Measurements from ENCODE around the gene SNX18. TPM values are rescaled to one million over a fixed set of nuclear protein-coding genes. Genes with fewer than 3 reads are reported as not detected.

SNX18 gene
- total RNA-seq, 1 donor from 2014 or later = 63.4 TPM

DNA sequence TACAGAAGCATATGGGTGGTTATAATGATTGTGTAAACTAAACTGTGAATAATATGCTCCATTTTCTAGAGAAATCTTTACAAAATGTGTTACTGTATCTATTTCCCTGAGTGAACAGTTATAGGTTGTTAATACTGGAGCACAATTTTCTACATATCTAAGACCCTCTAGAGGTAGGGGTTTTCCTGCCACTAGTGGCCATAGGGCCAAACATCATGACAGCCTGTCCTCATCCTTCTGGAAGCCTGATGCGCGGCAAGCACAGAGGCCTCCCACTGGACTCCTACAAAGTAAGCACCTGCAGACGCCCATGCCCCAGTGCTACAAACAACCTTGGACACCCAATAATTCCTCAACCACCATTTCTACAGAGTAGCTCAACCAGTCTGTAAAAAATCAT, 1.9 kb upstream of the SNX18 start:
- CTCF ChIA-PET = interaction anchor here (0.9 to 6.8 kb wide), 3 partner anchors 329 to 350 kb away, joined by 4 to 160 read pairs (median 128); no protein-coding TSS in a partner anchor
- Mint-ChIP-seq H3K9me3 (no peaks in the 10 kb centered on the region), H3K27ac (no peak overlapping the region), H3K4me3 (no peak overlapping the region), H3K36me3 (ENCODE audit: low read depth) (peaks cover 19% of the 10 kb centered on the region), H3K27me3 (peaks cover under 1% of the 10 kb centered on the region), H3K4me1 (peaks cover 25% of the 10 kb centered on the region)
- TF ChIP-seq CTCF (IDR thresholded peaks at IDR 0.05) = no peak
- DNase-seq (no peak), ATAC-seq (ENCODE audit: low read depth) (no peak)
- POLR2A ChIA-PET = no interaction called here
- intact Hi-C loops (cut with micrococcal nuclease) = loop anchor here (2.0 to 10.0 kb wide), 9 partner anchors 73 to 1718 kb away; partner anchors contain the start of genes ARL15, CDC20B and SLC38A9

DNA sequence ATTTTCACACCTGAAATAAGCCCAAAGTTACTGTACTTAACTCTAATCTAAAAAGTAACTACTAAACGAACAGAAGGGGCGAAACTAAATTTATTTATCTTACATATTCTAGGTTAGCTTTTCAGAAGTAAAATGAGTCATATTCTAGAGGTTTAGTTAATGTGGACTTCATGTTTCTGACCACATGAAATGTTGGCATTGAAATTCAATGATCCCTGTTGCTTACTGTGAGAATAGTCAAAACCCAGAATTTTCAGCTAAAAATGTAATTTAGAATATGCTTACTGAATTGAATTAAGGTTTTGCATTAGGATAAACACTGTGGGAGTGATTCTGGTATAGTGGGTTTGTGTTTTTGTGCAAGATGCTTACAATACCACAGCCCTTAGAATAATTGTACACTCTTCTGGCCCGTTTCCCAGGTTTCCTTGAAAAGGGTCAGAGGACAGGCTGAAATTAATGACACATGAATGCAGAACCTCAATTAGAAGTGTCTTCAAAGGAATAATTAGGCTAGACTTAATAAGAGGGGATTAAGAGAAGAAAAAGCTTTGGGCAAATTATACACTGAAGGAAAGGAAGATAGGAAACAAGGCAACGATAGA, 1.4 kb upstream of the SNX18 start:
- H3K4me3 Mint-ChIP-seq = no peak overlapping the region
- POLR2A ChIA-PET = interaction anchor here (3.2 to 3.3 kb wide), 2 partner anchors 329 to 351 kb away, joined by 24 to 26 read pairs; no protein-coding TSS in a partner anchor
- H3K36me3 Mint-ChIP-seq (ENCODE audit: low read depth) = peaks cover 24% of the 10 kb centered on the region
- ATAC-seq (ENCODE audit: low read depth) (no peak), DNase-seq (no peak)
- no peaks in the 10 kb centered on the region for H3K9me3 Mint-ChIP-seq
- no peak overlapping the region for H3K27ac Mint-ChIP-seq
- no peaks in the 10 kb centered on the region for H3K27me3 Mint-ChIP-seq
- TF ChIP-seq CTCF (IDR thresholded peaks at IDR 0.05) = no peak
- CTCF ChIA-PET = interaction anchor here (0.6 to 6.8 kb wide), 13 partner anchors 68 to 443 kb away, joined by 3 to 160 read pairs (median 9); no protein-coding TSS in a partner anchor
- peaks cover 25% of the 10 kb centered on the region for H3K4me1 Mint-ChIP-seq
- intact Hi-C loops (cut with micrococcal nuclease) = loop anchor here (2.0 to 10.0 kb wide), 9 partner anchors 73 to 1719 kb away; partner anchors contain the start of genes ARL15, CDC20B and SLC38A9

DNA sequence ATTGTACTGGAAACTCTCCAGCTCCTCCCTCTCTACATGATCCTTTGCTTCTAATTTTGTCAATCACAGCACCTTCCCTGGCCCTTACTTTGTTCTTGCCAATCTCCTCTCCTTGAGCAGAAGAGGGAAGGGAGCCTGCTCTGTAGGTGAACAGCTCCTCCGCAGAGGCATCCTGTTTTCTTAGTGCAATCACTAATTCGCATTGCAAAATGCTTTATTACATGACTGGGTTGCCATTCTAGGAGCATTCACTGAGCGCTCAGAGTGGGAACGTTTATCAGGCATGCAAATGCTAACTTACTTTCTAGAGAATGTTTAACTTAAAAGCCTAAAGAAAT, 416 bp upstream of the SNX18 start:
- intact Hi-C loops (cut with micrococcal nuclease) = loop anchor here (1.0 to 10.0 kb wide), 14 partner anchors 74 to 1720 kb away; partner anchors contain the start of genes ARL15, CDC20B and SLC38A9
- Mint-ChIP-seq H3K9me3 (no peaks in the 10 kb centered on the region), H3K36me3 (ENCODE audit: low read depth) (peaks cover 27% of the 10 kb centered on the region), H3K4me1 (peaks cover 25% of the 10 kb centered on the region), H3K27me3 (no peaks in the 10 kb centered on the region), H3K4me3 (peak overlapping the region; percentile 78), H3K27ac (no peak overlapping the region)
- ChIA-PET POLR2A (interaction anchor here (0.6 to 3.6 kb wide), 7 partner anchors 129 to 354 kb away, joined by 3 to 26 read pairs (median 7); no protein-coding TSS in a partner anchor), CTCF (interaction anchor here (0.6 to 6.8 kb wide), 33 partner anchors 13 to 642 kb away, joined by 3 to 160 read pairs (median 4); partner anchors contain the start of gene GPX8)
- ATAC-seq (ENCODE audit: low read depth) (no peak), DNase-seq (no peak)
- no peak for TF ChIP-seq CTCF (IDR thresholded peaks at IDR 0.05)

DNA sequence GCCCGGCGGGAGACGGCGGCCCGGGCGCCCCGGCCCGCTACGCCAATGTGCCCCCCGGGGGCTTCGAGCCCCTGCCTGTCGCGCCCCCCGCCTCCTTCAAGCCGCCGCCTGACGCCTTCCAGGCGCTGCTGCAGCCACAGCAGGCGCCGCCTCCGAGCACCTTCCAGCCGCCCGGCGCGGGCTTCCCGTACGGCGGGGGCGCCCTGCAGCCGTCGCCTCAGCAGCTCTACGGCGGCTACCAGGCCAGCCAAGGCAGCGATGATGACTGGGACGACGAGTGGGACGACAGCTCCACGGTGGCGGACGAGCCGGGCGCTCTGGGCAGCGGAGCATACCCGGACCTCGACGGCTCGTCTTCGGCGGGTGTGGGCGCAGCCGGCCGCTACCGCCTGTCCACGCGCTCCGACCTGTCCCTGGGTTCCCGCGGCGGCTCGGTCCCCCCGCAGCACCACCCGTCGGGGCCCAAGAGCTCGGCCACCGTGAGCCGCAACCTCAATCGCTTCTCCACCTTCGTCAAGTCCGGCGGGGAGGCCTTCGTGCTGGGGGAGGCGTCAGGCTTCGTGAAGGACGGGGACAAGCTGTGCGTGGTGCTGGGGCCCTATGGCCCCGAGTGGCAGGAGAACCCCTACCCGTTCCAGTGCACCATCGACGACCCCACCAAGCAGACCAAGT, 723 bp downstream of the SNX18 start:
- TF ChIP-seq CTCF (IDR thresholded peaks at IDR 0.05) = no peak
- intact Hi-C loops (cut with micrococcal nuclease) = loop anchor here (5.0 to 10.0 kb wide), 5 partner anchors 203 to 1721 kb away; partner anchors contain the start of gene ARL15
- no peaks in the 10 kb centered on the region for H3K9me3 Mint-ChIP-seq

More for the DNA sequence above, 723 bp downstream of the SNX18 start:
- peak overlapping the region; percentile 86 for H3K4me3 Mint-ChIP-seq
- peaks cover 25% of the 10 kb centered on the region for H3K4me1 Mint-ChIP-seq
- CTCF ChIA-PET = interaction anchor here (0.6 to 6.8 kb wide), 30 partner anchors 12 to 641 kb away, joined by 3 to 160 read pairs (median 4); partner anchors contain the start of gene GPX8
- DNase-seq (peak; percentile 59), ATAC-seq (ENCODE audit: low read depth) (peak; percentile 54)
- peaks cover 36% of the 10 kb centered on the region for H3K36me3 Mint-ChIP-seq (ENCODE audit: low read depth)
- POLR2A ChIA-PET = interaction anchor here (0.5 to 3.6 kb wide), 11 partner anchors 30 to 353 kb away, joined by 3 to 26 read pairs (median 5); no protein-coding TSS in a partner anchor
- no peaks in the 10 kb centered on the region for H3K27me3 Mint-ChIP-seq
- peak overlapping the region; percentile 50 for H3K27ac Mint-ChIP-seq
